Upper lobe of right lung (tissue), 1 donor: ENCODE data around the gene KBTBD12. TPM values are rescaled to one million over a fixed set of nuclear protein-coding genes. Genes with fewer than 3 reads are reported as not detected.

Experiments
- ATAC-seq: fragments of 200-7000 bp; cut with Tn5 transposase; one replicate; pipeline ENCODE4 v1.9.1; 2020; ENCODE audit warnings: mild to moderate bottlenecking, moderate library complexity
- DNase-seq: peaks from one replicate; pipeline ENCODE4 v3.0.0-alpha.2; 2020
- H3K27ac ChIP-seq: fragments of 200-600 bp; one replicate; pipeline ENCODE4 v1.8.0; 2022
- H3K27me3 ChIP-seq: fragments of 200-600 bp; one replicate; pipeline ENCODE4 v1.8.0; 2022; ENCODE audit warnings: mild to moderate bottlenecking
- H3K36me3 ChIP-seq: fragments of 200-600 bp; one replicate; pipeline ENCODE4 v1.8.0; 2022
- H3K4me1 ChIP-seq: fragments of 200-600 bp; one replicate; pipeline ENCODE4 v1.8.0; 2022
- H3K4me3 ChIP-seq: fragments of 200-600 bp; one replicate; pipeline ENCODE4 v1.8.0; 2022; ENCODE audit warnings: mild to moderate bottlenecking
- H3K9me3 ChIP-seq: fragments of 200-600 bp; one replicate; pipeline ENCODE4 v1.8.0; 2022
- CTCF ChIP-seq: fragments of 200-600 bp; IDR thresholded peaks from one replicate; pipeline ENCODE4 v1.8.0; 2022; ENCODE audit warnings: antibody characterized with exemption
- intact Hi-C: fragments of 100-400 bp; cut with DNase I; formaldehyde crosslinking; loops from one replicate; pipeline ENCODE4 v1.11.0; 2022
- total RNA-seq: library from RNA; stranded (reverse); fragmentation: NEBNext Ultra II Directional; extraction: Animal tissue kit (Norgen Biotek cat#: 25700); gene quantifications from one replicate; pipeline ENCODE4 v1.2.1, GENCODE V29; 2021
- donor health status: DM: no; HTN: yes; CAD: no; lungs with severe emphysema.

The KBTBD12 gene
- total RNA-seq, 1 donor from 2014 or later, result 1.3 TPM

GRCh38 chr3:127949446-127950055 is 34.5 kb downstream of the KBTBD12 start:
- Histone ChIP-seq H3K36me3 (no peaks in the 10 kb centered on the region), H3K4me3 (no peak overlapping the region), H3K27me3 (no peaks in the 10 kb centered on the region), H3K9me3 (no peaks in the 10 kb centered on the region), H3K4me1 (no peaks in the 10 kb centered on the region), H3K27ac (no peak overlapping the region)
- TF ChIP-seq CTCF, result no peak
- DNase-seq (no peak), ATAC-seq (no peak)
- intact Hi-C loops, result no loop called here

DNA sequence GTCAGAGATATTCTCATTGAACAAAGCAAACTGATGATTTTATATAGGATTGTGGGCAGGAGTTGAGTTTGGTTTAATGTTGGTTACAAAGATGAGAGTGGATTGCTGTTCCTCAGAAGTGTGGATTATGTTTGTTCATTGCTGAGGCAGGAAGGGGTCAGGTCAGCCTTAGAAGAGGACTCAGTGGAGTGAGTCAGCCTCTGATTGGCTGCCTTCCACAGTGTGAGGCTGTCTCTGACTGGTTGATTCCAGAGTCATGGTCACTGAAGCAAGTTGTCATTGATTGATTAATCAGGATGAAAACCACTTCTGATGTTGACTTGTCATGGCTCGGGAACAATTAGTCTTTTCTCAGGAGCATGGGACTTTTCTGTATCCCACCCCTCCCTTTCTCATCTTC is 36.2 kb downstream of the KBTBD12 start:
- DNase-seq (no peak), ATAC-seq (no peak)
- Histone ChIP-seq H3K9me3 (no peaks in the 10 kb centered on the region), H3K27ac (no peak overlapping the region), H3K4me3 (no peak overlapping the region), H3K4me1 (no peaks in the 10 kb centered on the region), H3K36me3 (no peaks in the 10 kb centered on the region), H3K27me3 (no peaks in the 10 kb centered on the region)
- TF ChIP-seq CTCF, result no peak
- intact Hi-C loops, result no loop called here

DNA sequence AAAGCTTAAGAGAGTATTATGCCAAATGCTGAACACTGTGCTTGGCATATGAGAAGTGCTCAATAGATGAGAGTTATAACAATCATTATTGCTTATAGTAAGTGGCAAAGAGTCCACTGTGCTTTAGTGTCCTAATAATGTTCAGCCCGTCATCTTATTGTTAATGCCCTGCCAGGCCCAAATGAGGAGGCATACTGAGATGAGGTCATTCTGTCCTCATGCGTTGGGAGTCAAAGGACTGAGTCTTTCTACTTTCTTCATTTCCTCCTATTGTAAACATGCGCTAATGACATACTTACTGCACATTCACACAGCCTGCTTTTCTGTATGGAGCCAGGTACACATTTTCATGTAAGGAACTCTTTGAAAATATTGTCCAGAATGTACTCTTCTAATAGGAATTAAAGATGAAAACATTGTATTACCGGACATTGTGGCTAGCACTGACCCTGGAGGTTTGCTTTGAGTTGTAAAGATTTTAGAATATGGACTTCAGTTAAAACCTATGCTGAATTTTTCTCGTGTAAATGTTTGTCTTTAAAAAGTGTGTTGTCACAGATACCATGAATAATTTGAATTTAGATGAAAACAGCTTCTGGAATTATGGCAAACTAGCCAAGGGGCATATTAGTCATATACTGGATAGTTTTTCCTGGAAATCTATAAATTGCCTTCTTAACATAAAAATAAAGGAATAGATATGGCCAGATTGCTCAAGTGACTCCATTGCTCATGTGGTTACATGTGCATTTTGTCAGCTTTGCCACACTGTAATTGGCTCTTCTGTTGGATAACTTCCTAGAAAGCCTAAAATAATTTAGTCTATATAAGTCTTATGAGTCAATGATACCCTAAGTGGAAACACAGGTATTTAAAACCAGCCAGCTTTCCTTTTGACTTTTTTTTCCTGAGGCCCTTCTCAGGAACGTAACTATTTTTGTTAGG is 38.3 kb downstream of the KBTBD12 start:
- H3K27me3 ChIP-seq, result no peaks in the 10 kb centered on the region
- H3K4me1 ChIP-seq, result no peaks in the 10 kb centered on the region
- ATAC-seq (no peak), DNase-seq (no peak)
- no peak for TF ChIP-seq CTCF
- no peaks in the 10 kb centered on the region for H3K36me3 ChIP-seq
- no peak overlapping the region for H3K4me3 ChIP-seq
- intact Hi-C loops, result no loop called here
- H3K27ac ChIP-seq, result no peak overlapping the region
- H3K9me3 ChIP-seq, result no peaks in the 10 kb centered on the region

DNA sequence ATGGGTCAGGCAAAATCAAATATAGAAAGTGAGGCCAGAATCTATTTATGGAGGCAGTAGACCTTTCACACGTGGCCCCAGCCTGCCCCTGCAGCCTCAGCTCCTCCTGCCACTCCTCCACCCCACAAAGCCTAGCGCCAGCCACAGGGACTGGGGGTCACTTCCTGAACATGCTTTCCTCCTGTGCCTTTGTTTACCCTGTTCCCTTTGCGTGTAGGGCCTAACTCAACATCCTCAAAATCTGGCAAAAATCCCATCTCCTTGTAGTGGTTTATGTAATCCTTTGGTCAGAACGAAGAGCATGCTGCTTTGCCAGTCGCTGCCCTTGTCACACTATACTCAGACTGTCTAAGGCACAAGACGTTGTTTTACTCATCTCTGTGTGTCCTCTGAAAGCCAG is 39.6 kb downstream of the KBTBD12 start:
- H3K27me3 ChIP-seq, result no peaks in the 10 kb centered on the region
- no peaks in the 10 kb centered on the region for H3K4me1 ChIP-seq
- H3K36me3 ChIP-seq, result no peaks in the 10 kb centered on the region
- no peak overlapping the region for H3K4me3 ChIP-seq
- intact Hi-C loops, result no loop called here
- no peaks in the 10 kb centered on the region for H3K9me3 ChIP-seq
- H3K27ac ChIP-seq, result no peak overlapping the region
- ATAC-seq, result peak; percentile 78
- TF ChIP-seq CTCF, result no peak
- DNase-seq, result peak; percentile 63

DNA sequence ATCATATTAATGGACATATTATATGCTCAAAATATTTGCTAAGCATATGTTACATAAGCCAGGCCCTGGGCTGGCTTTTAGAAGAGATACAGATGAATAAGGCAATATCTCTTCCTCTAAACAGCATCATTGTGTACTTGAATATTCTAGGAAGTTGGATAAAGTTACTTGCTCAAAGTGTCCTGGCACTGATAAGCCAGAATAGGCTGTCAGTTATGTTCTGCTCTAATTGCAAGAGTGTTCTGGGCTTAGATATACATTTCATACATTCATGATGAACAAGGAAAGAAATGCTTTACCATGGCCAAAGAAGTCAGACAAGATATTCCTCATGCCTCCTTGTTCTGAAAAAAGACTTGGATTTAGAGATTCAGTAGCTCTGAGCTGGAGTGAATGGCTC is 40.7 kb downstream of the KBTBD12 start:
- ATAC-seq (no peak), DNase-seq (no peak)
- Histone ChIP-seq H3K9me3 (no peaks in the 10 kb centered on the region), H3K4me1 (no peaks in the 10 kb centered on the region), H3K27ac (no peak overlapping the region), H3K36me3 (no peaks in the 10 kb centered on the region), H3K27me3 (no peaks in the 10 kb centered on the region), H3K4me3 (no peak overlapping the region)
- intact Hi-C loops, result no loop called here
- TF ChIP-seq CTCF, result no peak
